ENCODE data around the gene METAP2.

DNA sequence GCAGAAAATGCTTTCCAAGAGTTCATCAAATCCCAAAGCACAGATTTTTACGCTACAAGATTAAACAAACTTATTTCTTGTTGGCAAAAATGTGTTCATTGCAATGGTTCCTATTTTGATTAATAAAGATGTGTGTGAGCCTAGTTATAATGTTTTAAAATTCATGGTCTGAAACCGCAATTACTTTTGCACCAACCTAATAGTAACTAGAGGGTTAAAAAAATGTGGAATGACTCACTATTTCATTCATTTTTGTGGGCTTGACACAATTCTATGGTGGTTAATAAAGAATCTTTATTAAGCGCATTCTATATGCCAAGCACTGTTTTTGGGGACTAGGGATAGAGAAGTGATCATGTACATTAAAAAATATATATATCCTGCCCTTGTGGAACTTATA is 38.6 kb upstream of the METAP2 start:
- TF ChIP-seq EZH2 (IDR thresholded peaks at IDR 0.05; ENCODE audit: low read depth, low read length, severe bottlenecking) (no peak), RAD21 (IDR thresholded peaks at IDR 0.05 in 1 of 2, conservative IDR thresholded peaks at IDR 0.05 in 1 of 2; ENCODE audit: low read depth in 2 of 2, low read length in 2 of 2) (no peak), POLR2A (IDR thresholded peaks at IDR 0.05; ENCODE audit: control extremely low read depth in 1 of 2, low read depth in 2 of 2, low read length in 2 of 2) (no peak), BACH1 (IDR thresholded peaks at IDR 0.05; ENCODE audit: low read length) (no peak), SP1 (IDR thresholded peaks at IDR 0.05; ENCODE audit: low read depth, low read length) (no peak), SRF (IDR thresholded peaks at IDR 0.05; ENCODE audit: low read depth, low read length) (no peak)
- TF ChIP-seq, protein P1, sequence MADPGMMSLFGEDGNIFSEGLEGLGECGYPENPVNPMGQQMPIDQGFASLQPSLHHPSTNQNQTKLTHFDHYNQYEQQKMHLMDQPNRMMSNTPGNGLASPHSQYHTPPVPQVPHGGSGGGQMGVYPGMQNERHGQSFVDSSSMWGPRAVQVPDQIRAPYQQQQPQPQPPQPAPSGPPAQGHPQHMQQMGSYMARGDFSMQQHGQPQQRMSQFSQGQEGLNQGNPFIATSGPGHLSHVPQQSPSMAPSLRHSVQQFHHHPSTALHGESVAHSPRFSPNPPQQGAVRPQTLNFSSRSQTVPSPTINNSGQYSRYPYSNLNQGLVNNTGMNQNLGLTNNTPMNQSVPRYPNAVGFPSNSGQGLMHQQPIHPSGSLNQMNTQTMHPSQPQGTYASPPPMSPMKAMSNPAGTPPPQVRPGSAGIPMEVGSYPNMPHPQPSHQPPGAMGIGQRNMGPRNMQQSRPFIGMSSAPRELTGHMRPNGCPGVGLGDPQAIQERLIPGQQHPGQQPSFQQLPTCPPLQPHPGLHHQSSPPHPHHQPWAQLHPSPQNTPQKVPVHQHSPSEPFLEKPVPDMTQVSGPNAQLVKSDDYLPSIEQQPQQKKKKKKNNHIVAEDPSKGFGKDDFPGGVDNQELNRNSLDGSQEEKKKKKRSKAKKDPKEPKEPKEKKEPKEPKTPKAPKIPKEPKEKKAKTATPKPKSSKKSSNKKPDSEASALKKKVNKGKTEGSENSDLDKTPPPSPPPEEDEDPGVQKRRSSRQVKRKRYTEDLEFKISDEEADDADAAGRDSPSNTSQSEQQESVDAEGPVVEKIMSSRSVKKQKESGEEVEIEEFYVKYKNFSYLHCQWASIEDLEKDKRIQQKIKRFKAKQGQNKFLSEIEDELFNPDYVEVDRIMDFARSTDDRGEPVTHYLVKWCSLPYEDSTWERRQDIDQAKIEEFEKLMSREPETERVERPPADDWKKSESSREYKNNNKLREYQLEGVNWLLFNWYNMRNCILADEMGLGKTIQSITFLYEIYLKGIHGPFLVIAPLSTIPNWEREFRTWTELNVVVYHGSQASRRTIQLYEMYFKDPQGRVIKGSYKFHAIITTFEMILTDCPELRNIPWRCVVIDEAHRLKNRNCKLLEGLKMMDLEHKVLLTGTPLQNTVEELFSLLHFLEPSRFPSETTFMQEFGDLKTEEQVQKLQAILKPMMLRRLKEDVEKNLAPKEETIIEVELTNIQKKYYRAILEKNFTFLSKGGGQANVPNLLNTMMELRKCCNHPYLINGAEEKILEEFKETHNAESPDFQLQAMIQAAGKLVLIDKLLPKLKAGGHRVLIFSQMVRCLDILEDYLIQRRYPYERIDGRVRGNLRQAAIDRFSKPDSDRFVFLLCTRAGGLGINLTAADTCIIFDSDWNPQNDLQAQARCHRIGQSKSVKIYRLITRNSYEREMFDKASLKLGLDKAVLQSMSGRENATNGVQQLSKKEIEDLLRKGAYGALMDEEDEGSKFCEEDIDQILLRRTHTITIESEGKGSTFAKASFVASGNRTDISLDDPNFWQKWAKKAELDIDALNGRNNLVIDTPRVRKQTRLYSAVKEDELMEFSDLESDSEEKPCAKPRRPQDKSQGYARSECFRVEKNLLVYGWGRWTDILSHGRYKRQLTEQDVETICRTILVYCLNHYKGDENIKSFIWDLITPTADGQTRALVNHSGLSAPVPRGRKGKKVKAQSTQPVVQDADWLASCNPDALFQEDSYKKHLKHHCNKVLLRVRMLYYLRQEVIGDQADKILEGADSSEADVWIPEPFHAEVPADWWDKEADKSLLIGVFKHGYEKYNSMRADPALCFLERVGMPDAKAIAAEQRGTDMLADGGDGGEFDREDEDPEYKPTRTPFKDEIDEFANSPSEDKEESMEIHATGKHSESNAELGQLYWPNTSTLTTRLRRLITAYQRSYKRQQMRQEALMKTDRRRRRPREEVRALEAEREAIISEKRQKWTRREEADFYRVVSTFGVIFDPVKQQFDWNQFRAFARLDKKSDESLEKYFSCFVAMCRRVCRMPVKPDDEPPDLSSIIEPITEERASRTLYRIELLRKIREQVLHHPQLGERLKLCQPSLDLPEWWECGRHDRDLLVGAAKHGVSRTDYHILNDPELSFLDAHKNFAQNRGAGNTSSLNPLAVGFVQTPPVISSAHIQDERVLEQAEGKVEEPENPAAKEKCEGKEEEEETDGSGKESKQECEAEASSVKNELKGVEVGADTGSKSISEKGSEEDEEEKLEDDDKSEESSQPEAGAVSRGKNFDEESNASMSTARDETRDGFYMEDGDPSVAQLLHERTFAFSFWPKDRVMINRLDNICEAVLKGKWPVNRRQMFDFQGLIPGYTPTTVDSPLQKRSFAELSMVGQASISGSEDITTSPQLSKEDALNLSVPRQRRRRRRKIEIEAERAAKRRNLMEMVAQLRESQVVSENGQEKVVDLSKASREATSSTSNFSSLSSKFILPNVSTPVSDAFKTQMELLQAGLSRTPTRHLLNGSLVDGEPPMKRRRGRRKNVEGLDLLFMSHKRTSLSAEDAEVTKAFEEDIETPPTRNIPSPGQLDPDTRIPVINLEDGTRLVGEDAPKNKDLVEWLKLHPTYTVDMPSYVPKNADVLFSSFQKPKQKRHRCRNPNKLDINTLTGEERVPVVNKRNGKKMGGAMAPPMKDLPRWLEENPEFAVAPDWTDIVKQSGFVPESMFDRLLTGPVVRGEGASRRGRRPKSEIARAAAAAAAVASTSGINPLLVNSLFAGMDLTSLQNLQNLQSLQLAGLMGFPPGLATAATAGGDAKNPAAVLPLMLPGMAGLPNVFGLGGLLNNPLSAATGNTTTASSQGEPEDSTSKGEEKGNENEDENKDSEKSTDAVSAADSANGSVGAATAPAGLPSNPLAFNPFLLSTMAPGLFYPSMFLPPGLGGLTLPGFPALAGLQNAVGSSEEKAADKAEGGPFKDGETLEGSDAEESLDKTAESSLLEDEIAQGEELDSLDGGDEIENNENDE (IDR thresholded peaks at IDR 0.05; ENCODE audit: insufficient replicate concordance, low read length) = no peak
- TF ChIP-seq, protein P2, sequence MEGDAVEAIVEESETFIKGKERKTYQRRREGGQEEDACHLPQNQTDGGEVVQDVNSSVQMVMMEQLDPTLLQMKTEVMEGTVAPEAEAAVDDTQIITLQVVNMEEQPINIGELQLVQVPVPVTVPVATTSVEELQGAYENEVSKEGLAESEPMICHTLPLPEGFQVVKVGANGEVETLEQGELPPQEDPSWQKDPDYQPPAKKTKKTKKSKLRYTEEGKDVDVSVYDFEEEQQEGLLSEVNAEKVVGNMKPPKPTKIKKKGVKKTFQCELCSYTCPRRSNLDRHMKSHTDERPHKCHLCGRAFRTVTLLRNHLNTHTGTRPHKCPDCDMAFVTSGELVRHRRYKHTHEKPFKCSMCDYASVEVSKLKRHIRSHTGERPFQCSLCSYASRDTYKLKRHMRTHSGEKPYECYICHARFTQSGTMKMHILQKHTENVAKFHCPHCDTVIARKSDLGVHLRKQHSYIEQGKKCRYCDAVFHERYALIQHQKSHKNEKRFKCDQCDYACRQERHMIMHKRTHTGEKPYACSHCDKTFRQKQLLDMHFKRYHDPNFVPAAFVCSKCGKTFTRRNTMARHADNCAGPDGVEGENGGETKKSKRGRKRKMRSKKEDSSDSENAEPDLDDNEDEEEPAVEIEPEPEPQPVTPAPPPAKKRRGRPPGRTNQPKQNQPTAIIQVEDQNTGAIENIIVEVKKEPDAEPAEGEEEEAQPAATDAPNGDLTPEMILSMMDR (IDR thresholded peaks at IDR 0.05; ENCODE audit: control extremely low read depth in 1 of 3, insufficient read depth in 1 of 3, low read depth in 1 of 3, low read length in 3 of 3) = no peak
- TF ChIP-seq, protein P3, sequence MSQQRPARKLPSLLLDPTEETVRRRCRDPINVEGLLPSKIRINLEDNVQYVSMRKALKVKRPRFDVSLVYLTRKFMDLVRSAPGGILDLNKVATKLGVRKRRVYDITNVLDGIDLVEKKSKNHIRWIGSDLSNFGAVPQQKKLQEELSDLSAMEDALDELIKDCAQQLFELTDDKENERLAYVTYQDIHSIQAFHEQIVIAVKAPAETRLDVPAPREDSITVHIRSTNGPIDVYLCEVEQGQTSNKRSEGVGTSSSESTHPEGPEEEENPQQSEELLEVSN (IDR thresholded peaks at IDR 0.05) = no peak

Measured in H1 (cell line).